ENCODE results near the gene NAP1L5. TPM values are rescaled to one million over a fixed set of nuclear protein-coding genes. Genes with fewer than 3 reads are reported as not detected.

The NAP1L5 gene
- total and polyA plus RNA-seq, 2 of the 13 experiments (the other 11 are each of a cell fraction or from before 2014, with no cell fraction given), result 1.3 to 1.6 TPM

DNA sequence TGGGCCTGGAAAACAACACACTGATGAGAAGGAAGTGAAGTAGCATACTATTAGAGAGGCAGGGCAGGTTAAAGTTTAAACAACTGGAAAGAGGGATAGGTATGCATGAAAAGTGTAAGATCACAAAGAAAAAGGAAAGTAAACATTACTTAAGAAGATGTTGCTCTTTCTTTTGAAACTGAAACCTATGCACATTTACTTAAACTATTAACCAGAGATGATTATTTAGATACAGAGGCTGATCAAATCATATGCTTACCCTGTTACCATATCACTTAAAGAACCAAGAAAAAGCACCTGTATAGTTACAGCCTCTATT is 37.8 kb downstream of the NAP1L5 start (continued):
- TF ChIP-seq, protein P1, sequence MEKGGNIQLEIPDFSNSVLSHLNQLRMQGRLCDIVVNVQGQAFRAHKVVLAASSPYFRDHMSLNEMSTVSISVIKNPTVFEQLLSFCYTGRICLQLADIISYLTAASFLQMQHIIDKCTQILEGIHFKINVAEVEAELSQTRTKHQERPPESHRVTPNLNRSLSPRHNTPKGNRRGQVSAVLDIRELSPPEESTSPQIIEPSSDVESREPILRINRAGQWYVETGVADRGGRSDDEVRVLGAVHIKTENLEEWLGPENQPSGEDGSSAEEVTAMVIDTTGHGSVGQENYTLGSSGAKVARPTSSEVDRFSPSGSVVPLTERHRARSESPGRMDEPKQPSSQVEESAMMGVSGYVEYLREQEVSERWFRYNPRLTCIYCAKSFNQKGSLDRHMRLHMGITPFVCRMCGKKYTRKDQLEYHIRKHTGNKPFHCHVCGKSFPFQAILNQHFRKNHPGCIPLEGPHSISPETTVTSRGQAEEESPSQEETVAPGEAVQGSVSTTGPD (CRISPR knock-in tag; IDR thresholded peaks at IDR 0.05), result no peak
- TF ChIP-seq, protein P2, sequence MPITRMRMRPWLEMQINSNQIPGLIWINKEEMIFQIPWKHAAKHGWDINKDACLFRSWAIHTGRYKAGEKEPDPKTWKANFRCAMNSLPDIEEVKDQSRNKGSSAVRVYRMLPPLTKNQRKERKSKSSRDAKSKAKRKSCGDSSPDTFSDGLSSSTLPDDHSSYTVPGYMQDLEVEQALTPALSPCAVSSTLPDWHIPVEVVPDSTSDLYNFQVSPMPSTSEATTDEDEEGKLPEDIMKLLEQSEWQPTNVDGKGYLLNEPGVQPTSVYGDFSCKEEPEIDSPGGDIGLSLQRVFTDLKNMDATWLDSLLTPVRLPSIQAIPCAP (CRISPR knock-in tag; IDR thresholded peaks at IDR 0.05; ENCODE audit: low read depth), result no peak
- TF ChIP-seq ZNF557 (CRISPR knock-in tag; IDR thresholded peaks at IDR 0.05) (no peak), CREM (IDR thresholded peaks at IDR 0.05) (0 out of 2 replicates have a peak, but pooled peaks have one; percentile 16), CREM (CRISPR knock-in tag; IDR thresholded peaks at IDR 0.05) (no peak), ZMYM3 (CRISPR knock-in tag; IDR thresholded peaks at IDR 0.05) (no peak), ZNF235 (CRISPR knock-in tag; IDR thresholded peaks at IDR 0.05; ENCODE audit: borderline replicate concordance) (no peak), RCOR2 (CRISPR knock-in tag; IDR thresholded peaks at IDR 0.05) (no peak), ISL2 (CRISPR knock-in tag; IDR thresholded peaks at IDR 0.05) (peak; percentile 23; the same call in 1 of the 2 replicates), FIP1L1 (IDR thresholded peaks at IDR 0.05; ENCODE audit: borderline replicate concordance, insufficient read depth, low read depth, low read length) (no peak), FOXA3 (CRISPR knock-in tag; IDR thresholded peaks at IDR 0.05) (peak; percentile 71), TCF7 (IDR thresholded peaks at IDR 0.05; ENCODE audit: low read depth) (peak; percentile 28; the same call in 1 of the 2 replicates), ZKSCAN1 (IDR thresholded peaks at IDR 0.05; ENCODE audit: low read length) (no peak), ZNF446 (CRISPR knock-in tag; IDR thresholded peaks at IDR 0.05) (no peak), GATAD2A (CRISPR knock-in tag; IDR thresholded peaks at IDR 0.05) (no peak), SOX13 (IDR thresholded peaks at IDR 0.05) (no peak), SOX13 (CRISPR knock-in tag; conservative IDR thresholded peaks at IDR 0.05 in 1 of 2, IDR thresholded peaks at IDR 0.05 in 1 of 2) (peak in 1 of 2 experiments; percentile 42; a peak in 1 of 4 replicates), ZNF589 (CRISPR knock-in tag; conservative IDR thresholded peaks at IDR 0.05) (no peak), SIX4 (CRISPR knock-in tag; IDR thresholded peaks at IDR 0.05) (peak; percentile 86), ZBTB1 (CRISPR knock-in tag; IDR thresholded peaks at IDR 0.05; ENCODE audit: borderline replicate concordance) (no peak), FOXP1 (IDR thresholded peaks at IDR 0.05) (no peak), FOXP1 (CRISPR knock-in tag; IDR thresholded peaks at IDR 0.05) (0 out of 2 replicates have a peak, but pooled peaks have one; percentile 13), SIN3B (IDR thresholded peaks at IDR 0.05; ENCODE audit: low read length) (no peak), ZNF564 (CRISPR knock-in tag; IDR thresholded peaks at IDR 0.05) (no peak)
- TF ChIP-seq, protein P3, sequence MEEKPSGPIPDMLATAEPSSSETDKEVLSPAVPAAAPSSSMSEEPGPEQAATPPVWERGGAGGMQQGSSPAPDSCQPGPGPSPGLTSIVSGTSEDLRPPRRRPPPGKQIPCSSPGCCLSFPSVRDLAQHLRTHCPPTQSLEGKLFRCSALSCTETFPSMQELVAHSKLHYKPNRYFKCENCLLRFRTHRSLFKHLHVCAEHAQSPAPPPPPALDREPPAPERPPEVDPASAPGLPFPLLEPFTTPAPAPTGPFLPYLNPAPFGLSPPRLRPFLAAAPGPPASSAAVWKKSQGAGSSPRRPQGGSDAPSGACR (CRISPR knock-in tag; IDR thresholded peaks at IDR 0.05), result no peak
- TF ChIP-seq, protein P4, sequence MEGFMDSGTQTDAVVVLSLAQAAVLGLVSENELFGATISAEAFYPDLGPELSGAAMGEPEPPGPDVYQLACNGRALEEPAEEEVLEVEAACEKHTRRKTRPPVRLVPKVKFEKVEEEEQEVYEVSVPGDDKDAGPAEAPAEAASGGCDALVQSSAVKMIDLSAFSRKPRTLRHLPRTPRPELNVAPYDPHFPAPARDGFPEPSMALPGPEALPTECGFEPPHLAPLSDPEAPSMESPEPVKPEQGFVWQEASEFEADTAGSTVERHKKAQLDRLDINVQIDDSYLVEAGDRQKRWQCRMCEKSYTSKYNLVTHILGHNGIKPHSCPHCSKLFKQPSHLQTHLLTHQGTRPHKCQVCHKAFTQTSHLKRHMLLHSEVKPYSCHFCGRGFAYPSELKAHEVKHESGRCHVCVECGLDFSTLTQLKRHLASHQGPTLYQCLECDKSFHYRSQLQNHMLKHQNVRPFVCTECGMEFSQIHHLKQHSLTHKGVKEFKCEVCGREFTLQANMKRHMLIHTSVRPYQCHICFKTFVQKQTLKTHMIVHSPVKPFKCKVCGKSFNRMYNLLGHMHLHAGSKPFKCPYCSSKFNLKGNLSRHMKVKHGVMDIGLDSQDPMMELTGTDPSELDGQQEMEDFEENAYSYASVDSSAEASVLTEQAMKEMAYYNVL (CRISPR knock-in tag; IDR thresholded peaks at IDR 0.05; ENCODE audit: borderline replicate concordance), result 0 out of 2 replicates have a peak, but pooled peaks have one; percentile 45
- TF ChIP-seq, protein P5, sequence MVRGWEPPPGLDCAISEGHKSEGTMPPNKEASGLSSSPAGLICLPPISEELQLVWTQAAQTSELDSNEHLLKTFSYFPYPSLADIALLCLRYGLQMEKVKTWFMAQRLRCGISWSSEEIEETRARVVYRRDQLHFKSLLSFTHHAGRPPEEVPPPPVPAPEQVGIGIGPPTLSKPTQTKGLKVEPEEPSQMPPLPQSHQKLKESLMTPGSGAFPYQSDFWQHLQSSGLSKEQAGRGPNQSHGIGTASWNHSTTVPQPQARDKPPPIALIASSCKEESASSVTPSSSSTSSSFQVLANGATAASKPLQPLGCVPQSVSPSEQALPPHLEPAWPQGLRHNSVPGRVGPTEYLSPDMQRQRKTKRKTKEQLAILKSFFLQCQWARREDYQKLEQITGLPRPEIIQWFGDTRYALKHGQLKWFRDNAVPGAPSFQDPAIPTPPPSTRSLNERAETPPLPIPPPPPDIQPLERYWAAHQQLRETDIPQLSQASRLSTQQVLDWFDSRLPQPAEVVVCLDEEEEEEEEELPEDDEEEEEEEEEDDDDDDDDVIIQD (CRISPR knock-in tag; IDR thresholded peaks at IDR 0.05; ENCODE audit: low read depth), result no peak; the same call in 1 of the 2 replicates
- TF ChIP-seq, protein P6, sequence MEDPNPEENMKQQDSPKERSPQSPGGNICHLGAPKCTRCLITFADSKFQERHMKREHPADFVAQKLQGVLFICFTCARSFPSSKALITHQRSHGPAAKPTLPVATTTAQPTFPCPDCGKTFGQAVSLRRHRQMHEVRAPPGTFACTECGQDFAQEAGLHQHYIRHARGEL (CRISPR knock-in tag; IDR thresholded peaks at IDR 0.05), result no peak

All from HepG2 (cell line).